Measurements from ENCODE around the gene SEC62. TPM values are rescaled to one million over a fixed set of nuclear protein-coding genes. Genes with fewer than 3 reads are reported as not detected.

Gene SEC62
- total and polyA plus RNA-seq, 2 of the 4 experiments (the other 2 are of a cell fraction), result 33.2 to 36.6 TPM

- ATAC-seq (ENCODE audit: low read depth), result no peak
These were observed 66.9 kb downstream of the SEC62 start for GRCh38 chr3:170033489-170033888.

More at GRCh38 chr3:170033489-170033888, 66.9 kb downstream of the SEC62 start:
- no peak for TF ChIP-seq NFE2L2 (IDR thresholded peaks at IDR 0.05; ENCODE audit: low read depth, low read length)
- no peak for TF ChIP-seq RFX5 (IDR thresholded peaks at IDR 0.05; ENCODE audit: low read depth, low read length)
- TF ChIP-seq BHLHE40 (IDR thresholded peaks at IDR 0.05; ENCODE audit: low read depth, low read length), result no peak
- TF ChIP-seq CTCF (conservative IDR thresholded peaks at IDR 0.05; ENCODE audit: low read depth, low read length), result no peak
- no peak for TF ChIP-seq MAZ (IDR thresholded peaks at IDR 0.05; ENCODE audit: borderline replicate concordance, low read depth, low read length)
- TF ChIP-seq MAFK (IDR thresholded peaks at IDR 0.05; ENCODE audit: low read depth, low read length), result no peak
- TF ChIP-seq CHD1 (IDR thresholded peaks at IDR 0.05; ENCODE audit: low read depth, low read length), result no peak
- no peak for TF ChIP-seq RAD21 (IDR thresholded peaks at IDR 0.05; ENCODE audit: low read length)
- no peak for TF ChIP-seq MXI1 (IDR thresholded peaks at IDR 0.05; ENCODE audit: borderline replicate concordance, low read depth, low read length)
- no peak for TF ChIP-seq CEBPB (IDR thresholded peaks at IDR 0.05; ENCODE audit: low read depth, low read length)
- no peak for TF ChIP-seq SMC3 (IDR thresholded peaks at IDR 0.05; ENCODE audit: low read depth, low read length)
- no peak for TF ChIP-seq USF2 (IDR thresholded peaks at IDR 0.05; ENCODE audit: low read depth, low read length)
- TF ChIP-seq FOS (IDR thresholded peaks at IDR 0.05; ENCODE audit: low read depth, low read length), result no peak
- no peak for TF ChIP-seq POLR2A (IDR thresholded peaks at IDR 0.05; ENCODE audit: low read depth, low read length)
- TF ChIP-seq ELK1 (IDR thresholded peaks at IDR 0.05; ENCODE audit: borderline replicate concordance, low read depth, low read length), result no peak
- no peak for TF ChIP-seq RCOR1 (IDR thresholded peaks at IDR 0.05; ENCODE audit: insufficient replicate concordance, low read length)
- no TSS peak for BruUV-seq (replicated peaks)
- no peak overlapping the region for H2BK20ac ChIP-seq (ENCODE audit: low read depth, low read length)
- H3K14ac ChIP-seq (replicated peaks; ENCODE audit: low read depth, low read length), result no peak overlapping the region
- no peaks in the 10 kb centered on the region for H3K79me1 ChIP-seq (ENCODE audit: low read depth in 1 of 2, low read length in 2 of 2)
- intact Hi-C loops (cut with micrococcal nuclease), result no loop called here
- no peak overlapping the region for H3K56ac ChIP-seq (ENCODE audit: extremely low read depth, insufficient read depth, low read length)
- WGBS, 2 experiments (ENCODE audit: extremely low coverage in 2 of 2, insufficient read length in 1 of 2), result no CpG with 5 or more reads among the region's 8 CpGs
- H2BK15ac ChIP-seq (ENCODE audit: low read depth, low read length), result no peak overlapping the region
- no peak overlapping the region for H2AK9ac ChIP-seq (replicated peaks; ENCODE audit: low read depth, low read length, poor library complexity)
- H3K18ac ChIP-seq (ENCODE audit: low read depth, low read length), result no peak overlapping the region
- H3K4ac ChIP-seq (ENCODE audit: low read depth, low read length), result no peak overlapping the region
- no peak overlapping the region for H4K8ac ChIP-seq (ENCODE audit: low read depth in 2 of 2, low read length in 2 of 2)
- no peak overlapping the region for H3K27ac ChIP-seq (ENCODE audit: insufficient read depth, low read length)
- H3K4me1 ChIP-seq (ENCODE audit: control insufficient read depth, insufficient read depth, low read length), result no peaks in the 10 kb centered on the region
- H2BK120ac ChIP-seq (ENCODE audit: low read depth, low read length), result no peak overlapping the region
- no peak overlapping the region for H3K23ac ChIP-seq (ENCODE audit: low read depth, low read length)
- no peak overlapping the region for H3K9ac ChIP-seq (ENCODE audit: low read depth, low read length)
- no peak for DNase-seq
- H2BK5ac ChIP-seq (ENCODE audit: low read depth, low read length, poor library complexity, severe bottlenecking), result no peak overlapping the region
- ChIA-PET POLR2A (ENCODE audit: unreplicated experiment) (no interaction called here), CTCF (no interaction called here)
- H3K27me3 ChIP-seq (ENCODE audit: control insufficient read depth, insufficient read depth, low read length), result peaks cover 19% of the 10 kb centered on the region
- H3K9me3 ChIP-seq (ENCODE audit: control insufficient read depth, insufficient read depth, low read length), result no peaks in the 10 kb centered on the region
- no peak overlapping the region for H2AK5ac ChIP-seq (ENCODE audit: low read depth, low read length)
- H3K4me3 ChIP-seq (ENCODE audit: insufficient read depth, low read depth, low read length), result no peak overlapping the region
- no peak overlapping the region for H4K91ac ChIP-seq (ENCODE audit: insufficient read depth, low read depth, low read length)
- H3K36me3 ChIP-seq (ENCODE audit: control insufficient read depth, insufficient read depth, low read length), result no peaks in the 10 kb centered on the region
- H4K5ac ChIP-seq (ENCODE audit: low read depth, low read length), result no peak overlapping the region
- dilution Hi-C loops (cut with HindIII; ENCODE audit: low sequenced_read_pairs, unreplicated experiment), result no loop called here
- H2AFZ ChIP-seq (replicated peaks; ENCODE audit: low read length, poor library complexity), result no peak overlapping the region
- in situ Hi-C loops (cut with MboI; ENCODE audit: low sequenced_read_pairs), result no loop called here
- no peaks in the 10 kb centered on the region for H4K20me1 ChIP-seq (ENCODE audit: insufficient read depth, low read length)
- no peak overlapping the region for H3K4me2 ChIP-seq (ENCODE audit: low read depth, low read length)
- H3K9me1 ChIP-seq (ENCODE audit: insufficient read depth, low read length), result no peaks in the 10 kb centered on the region
